CD4-positive, alpha-beta T cell treated with Interleukin-1 beta for 1 hour (primary cell): ENCODE measurements around the gene KCNJ12.
"Not testable (repeated sequence)": the region's sequence is repeated elsewhere in the genome, so short reads cannot be mapped to it uniquely, and the experiment has no call there.

Source experiments
- DNase-seq, 2 donors: peaks; one replicate each; pipeline ENCODE4 v3.0.0-alpha.2; 2020 to 2022

KCNJ12 gene

DNA sequence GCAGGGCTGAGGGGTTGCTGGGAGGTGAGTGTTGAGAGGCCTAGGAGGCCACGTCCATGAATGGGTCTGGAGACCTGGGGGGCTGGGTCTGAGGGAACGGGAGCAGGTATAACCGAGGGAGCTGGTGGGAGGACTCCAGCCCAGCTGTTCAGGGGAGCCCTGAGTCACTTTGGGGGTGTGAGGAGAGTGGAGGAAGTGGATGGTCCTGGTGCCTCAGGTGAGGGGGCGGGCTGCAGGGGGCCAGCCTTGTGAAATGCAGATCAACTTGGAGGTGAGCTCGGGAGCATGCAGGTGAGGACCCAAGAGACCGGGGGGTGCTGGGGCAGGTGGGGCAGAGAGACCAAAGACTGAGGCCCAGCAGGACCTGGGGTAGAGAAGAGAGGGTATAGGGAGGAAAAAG, 79.6 kb downstream of the KCNJ12 start:
- no peak for DNase-seq

DNA sequence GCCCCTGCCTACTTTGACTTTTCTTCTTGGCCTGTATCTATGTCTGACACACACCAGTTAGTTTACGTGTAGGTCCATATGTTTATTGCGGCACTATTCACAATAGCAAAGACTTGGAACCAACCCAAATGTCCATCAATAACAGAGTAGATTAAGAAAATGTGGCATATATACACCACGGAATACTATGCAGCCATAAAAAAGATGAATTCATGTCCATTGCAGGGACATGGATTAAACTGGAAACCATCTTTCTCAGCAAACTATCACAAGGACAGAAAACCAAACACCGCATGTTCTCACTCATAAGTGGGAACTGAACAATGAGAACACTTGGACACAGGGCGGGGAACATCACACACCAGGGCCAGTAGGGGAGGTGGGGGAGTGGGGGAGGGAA, 80.3 kb downstream of the KCNJ12 start:
- not testable (repeated sequence) for DNase-seq

DNA sequence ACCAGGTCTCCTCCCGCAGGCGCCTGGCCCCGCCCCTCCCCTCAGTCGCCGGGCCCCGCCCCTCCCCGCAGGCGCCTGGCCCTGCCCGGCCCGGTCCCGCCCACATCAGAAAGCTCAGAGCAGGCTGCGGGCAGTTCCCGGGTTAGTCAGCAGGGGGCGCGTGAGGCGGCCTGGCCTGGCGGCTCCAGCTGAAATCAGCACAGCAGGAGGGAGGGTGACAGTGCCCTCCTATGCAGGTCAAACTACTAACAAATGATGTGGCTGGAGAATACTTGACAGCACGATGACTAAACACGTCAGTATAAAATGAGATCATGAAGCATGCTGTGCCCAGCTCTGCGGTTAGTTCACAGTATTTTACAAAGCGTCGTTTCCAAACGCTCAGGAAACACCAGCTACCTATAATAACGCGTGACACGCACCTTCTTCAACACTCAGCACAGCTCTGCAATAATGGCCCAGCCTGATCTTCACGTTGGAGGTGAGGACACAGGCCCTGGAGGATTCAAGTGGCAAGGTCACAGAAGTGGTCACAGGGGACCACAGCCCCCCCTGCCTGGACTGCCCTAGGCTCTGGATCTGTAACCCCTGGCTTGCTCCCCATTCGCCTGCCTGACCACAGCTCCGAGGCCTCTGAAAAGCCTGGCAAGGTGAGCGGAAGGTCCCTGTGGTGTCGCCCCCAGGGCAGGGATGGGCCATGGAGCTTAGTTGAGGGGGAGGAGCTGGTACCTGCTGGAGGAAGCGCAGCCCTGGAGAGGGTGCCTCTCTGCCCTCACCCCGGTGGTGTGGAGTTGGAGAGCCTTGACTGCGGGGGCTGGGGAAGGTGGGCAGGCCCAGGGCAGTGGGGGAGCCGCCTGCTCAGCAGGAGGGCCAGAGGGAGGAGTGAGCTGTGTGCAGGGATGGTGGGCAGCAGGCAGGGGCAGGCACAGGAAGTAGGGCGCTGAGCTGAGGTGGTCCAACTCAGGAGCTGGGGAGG, 81.2 kb downstream of the KCNJ12 start:
- peak; percentile 89 to 91 for DNase-seq

DNA sequence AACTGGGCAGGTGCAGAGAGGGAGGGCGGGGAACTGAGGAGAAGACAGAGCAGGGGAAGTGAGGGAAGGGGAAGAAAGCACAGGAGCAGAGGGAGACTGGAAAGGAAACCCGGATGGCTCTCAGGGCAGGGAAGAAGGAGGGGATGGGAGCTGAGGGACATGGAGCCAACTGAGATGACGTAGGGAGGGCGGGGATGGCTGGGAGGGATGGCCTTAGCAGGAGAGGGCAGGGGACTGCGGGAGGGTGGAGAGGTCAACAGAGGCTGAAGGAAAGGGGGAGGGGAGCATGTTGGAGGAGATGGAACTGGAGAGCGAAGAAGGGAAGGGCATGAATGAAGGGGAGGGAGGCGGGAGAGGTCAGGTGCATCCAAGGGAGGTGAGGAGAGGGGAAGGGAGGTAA, 81.9 kb downstream of the KCNJ12 start:
- no peak for DNase-seq

DNA sequence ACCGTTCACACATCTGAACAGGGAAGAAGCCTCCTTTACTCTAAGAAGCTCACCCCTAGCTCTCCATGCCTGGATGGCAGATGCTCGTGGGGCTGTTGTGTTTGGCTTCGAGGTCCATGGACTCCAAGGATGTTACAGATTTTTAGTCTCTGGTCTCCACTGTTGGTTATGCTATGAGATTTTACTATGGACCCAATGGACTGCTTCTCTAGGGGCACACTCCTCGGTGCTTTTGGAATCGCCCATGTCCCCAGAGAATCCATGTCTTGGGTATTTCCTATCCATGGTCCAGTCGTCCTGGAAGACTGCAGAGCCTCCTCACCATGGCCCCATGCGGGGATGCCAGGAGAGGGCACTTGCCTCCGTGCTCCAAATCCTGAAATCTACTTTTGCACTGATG, 83.4 kb downstream of the KCNJ12 start:
- DNase-seq = no peak

DNA sequence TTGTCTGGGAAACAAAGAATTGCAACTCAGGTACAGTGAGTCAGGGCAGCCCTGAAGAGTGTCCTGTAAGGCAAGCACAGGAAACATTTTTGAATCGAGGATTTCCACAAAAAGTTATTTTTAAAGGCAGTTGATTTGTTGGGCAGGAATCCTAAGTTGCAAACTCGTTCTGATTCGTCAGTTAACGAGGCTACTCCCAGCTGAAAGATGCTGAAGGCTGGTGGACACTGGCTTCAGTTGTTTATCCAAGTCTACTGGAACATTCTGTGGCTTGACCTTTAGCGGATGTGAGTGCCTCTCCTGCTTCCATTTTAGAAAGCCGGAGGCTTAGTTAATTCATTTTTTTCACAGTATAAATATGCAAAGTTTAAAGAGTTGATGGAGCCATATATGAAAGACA, 84.2 kb downstream of the KCNJ12 start:
- DNase-seq = no peak

DNA sequence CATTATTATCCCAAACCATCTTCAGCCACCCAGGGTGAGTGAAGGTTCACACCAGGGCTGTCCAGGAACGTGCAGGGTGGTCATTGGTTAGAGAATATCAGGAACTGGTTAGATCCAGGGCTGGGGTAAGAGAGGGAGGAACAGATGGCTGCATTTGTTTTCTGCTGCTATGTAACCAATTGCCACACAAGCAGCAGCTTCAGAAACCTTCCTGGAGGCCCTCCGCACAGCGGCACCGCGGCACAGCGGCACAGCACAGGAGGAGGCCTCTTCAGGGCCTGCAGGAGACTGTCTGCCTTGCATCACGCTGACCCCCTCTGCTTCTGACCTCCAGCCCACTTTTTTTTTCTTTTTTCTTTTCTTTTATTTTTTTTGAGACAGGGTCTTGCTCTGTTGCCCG, 86.1 kb downstream of the KCNJ12 start:
- no peak for DNase-seq

DNA sequence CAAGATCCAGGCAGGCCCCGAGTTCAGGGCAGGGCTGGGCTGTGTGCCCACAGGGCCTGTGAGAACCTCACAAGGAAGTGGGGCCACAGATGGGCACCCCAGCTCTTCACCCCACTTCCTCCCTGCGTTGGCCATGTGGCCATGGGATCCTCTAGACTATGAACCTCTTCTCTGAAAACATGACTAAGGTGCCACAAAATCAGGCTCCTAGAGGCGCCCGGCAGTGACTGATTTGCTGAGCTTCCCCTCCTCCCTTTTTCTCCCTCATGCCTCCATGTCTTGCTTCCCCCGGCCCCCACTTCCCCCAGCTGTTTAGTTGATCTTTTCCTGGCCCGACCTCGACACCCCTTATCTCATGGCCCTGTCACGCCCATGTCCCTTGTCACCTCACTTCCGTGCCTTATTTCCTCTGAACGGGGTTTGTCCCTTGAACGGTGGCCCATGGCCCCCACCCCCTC, 87.1 kb downstream of the KCNJ12 start:
- no peak for DNase-seq

DNA sequence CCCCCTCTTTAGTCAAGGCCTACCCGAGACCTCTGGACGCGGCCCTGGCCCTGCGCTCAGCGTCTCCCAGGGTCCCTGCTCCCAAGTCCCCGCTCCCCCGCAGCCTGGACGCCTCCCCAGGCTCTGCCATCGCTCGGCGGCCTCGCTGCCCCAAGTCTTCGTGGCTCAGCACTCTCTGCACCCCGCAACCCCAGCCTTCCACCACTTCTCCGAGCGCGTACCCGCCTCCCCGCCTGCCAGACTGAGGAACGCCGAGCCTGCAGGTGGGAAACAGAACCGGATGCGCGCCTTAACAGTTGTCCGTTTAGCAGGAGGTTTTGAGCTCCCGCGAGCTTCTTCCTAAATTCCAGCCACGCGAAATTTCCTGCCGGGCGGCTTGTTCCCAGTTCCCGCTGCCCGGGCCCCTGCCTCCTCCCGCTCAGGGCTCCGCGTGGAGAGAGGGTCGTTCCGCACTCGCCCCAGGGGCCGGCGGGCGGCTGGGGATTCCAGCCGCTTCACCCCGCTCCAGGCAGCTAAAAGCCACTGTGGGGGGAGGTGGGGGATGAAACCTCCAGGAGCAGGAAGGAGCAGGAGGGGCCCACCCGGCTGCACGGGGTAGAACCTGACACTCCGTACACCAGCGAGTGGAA, 87.7 kb downstream of the KCNJ12 start:
- no peak for DNase-seq

DNA sequence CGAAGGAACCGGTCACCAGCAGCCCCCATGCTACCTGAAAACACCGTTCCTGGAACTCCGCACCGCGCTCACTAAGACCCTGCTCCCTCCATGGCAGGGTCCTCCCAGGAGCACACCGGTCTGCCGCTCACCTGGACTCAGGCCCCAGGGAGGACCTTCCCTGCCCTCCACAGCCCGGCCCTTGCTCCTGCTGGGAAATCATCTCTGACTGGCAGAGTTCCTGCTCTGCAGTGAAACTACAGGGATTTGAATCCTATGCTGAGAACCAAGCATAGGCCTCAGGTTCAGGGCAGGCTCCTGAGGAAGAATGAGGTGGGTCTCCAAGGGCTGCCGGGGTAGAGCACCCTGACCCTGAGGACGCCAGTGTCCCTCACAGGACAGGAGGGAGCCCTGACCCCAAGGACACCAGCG, 88.5 kb downstream of the KCNJ12 start:
- DNase-seq = no peak

DNA sequence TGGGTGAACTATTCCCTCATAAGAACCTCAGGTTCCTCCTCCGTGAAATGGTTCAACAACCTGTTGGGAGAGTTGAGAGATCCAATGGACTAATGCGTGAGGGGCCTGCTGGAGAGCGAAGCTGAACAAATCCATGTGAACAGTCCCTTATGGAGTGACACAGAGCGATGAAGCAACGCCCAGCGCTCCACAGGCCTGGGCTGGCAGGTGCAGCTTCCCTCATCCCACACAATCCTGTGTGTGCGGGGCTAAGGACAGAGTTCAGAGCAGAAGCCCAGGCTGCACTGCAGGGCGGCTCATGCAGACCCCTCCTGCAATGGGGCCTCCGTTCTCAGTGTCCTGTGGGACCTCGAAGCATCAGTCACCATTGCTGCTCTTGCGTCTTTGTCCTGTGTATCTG, 90.4 kb downstream of the KCNJ12 start:
- no peak for DNase-seq

DNA sequence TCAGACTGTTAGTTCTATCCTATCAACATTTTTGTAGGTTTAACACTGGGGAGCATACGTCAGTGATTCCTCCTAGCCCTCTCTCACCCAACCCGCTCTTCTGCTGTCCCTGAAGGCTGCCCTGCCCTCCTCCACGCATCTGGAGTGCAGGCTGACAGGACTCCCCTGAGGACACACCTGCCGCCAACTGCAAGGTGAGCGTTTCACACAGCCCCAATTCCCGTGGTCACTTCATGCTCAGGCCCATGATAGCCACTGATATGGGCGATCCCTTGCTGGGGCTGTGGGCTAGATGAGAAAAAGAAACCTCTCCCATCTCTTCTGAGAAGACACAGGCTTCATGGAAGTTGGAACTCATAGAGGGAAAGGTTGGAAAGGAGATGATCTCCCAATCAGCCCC, 91.0 kb downstream of the KCNJ12 start:
- no peak for DNase-seq

DNA sequence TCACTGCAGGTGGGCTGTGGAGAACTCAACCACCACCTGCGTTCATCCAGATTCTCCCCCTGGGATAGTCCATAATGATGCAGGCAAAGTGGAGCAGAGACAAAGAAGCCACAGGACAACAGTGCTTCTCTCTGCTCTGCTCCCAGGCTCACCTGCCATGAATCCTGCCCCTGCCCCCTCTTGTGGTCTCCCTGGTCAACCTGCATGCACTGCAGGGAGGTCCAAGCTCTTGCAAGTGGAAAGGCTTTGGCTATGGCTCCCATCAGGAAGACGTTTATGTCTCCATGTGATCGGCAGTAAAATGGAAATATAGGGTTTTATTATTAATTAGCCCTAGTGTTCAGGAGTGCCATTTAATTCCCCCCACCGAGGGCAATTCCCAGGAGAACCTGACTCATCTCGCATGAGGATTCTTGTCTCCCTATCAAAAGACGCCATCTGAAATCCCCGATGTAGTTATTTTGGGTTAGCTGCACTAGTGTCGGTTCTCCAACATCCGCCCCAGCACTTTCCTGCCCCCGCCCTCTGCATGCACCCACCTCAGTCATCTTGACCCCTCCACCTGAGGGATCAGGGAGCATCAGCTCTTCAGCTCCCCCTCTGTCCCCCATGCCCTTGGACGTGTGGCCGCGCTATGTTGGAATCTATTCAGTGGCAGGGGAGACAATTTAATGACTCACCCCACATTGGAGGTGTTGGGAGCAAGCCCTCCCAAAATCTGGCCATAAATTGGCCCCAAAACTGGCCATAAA, 91.8 kb downstream of the KCNJ12 start:
- DNase-seq = no peak
